ENCODE measurements around the gene AHCYL1.

Gene AHCYL1

DNA sequence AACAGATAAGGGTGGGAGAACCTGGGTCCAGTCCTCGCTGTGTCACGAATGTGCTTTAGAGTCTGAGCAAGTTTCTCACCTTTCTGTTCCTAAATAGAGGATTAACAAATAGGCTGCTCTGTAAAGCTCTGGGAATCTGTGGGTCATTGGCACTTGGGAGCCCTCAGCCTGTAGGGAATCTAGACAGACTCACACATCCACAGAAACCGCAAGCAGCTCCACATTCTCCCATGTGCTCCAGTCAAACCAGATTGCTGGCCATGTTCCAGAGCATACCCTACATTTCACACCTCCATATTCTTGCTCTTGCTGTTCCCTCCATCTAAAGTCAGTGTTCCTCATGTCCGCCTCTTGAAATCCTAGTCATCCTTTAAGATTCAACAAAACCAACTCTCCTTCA is 7.8 kb upstream of the AHCYL1 start:
- DNase-seq (ENCODE audit: low read depth in 2 of 2): no peak

DNA sequence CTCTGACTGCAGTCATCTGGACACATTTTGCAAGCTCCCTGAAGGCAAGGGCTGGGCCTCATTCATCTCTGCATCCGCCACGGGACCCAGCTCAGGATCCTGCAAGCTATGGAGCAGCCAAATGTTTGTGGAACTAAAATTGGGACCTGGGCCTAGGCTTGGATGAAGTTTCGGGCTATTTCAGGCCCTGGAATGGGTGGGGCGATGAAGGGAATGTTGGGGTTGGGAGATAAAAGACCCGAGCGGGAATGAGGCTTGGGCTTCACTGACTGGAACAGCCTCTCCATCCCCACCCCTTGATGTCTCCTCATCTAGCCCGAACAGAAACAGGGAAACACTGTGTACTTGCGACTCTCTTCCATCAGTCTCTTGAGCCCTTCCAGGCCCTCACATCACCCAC is 7.3 kb upstream of the AHCYL1 start:
- DNase-seq (ENCODE audit: low read depth in 2 of 2): no peak

DNA sequence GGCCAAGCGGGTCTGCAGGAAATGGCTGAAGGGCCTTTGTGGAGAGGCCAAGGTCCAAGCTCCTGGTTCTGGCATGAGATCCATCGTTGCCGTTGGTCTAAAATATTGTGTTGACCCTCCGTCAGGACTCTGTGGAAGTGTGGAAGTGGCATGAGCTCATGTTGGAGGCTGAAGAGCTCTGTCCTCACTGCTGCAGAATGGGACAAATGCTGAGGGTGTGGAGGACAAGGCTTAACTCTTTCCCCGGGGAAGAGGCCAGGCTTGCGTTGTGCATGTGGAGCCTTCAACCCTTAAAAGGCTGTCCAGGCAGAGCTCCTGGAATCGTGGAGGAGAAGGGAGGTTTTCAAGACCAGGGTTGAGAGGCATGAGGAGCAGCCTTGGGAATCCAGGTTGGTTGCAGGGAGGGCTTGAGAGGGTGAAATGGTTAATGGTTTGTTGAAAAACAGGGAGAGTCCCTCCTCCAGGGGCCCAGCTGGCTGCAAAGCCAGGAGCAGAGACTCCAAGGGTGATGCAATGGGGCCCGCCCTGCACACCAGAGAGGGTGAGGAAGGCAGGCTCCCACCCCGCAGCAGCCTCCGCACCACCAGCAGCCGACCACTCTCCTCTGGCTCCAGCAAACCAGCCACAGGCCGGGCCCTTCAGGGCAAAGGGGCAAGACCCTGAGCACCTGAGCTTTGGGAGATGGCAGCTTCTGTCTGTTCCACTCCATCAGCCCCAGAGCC is 6.7 kb upstream of the AHCYL1 start:
- no peak for DNase-seq (ENCODE audit: low read depth in 2 of 2)

DNA sequence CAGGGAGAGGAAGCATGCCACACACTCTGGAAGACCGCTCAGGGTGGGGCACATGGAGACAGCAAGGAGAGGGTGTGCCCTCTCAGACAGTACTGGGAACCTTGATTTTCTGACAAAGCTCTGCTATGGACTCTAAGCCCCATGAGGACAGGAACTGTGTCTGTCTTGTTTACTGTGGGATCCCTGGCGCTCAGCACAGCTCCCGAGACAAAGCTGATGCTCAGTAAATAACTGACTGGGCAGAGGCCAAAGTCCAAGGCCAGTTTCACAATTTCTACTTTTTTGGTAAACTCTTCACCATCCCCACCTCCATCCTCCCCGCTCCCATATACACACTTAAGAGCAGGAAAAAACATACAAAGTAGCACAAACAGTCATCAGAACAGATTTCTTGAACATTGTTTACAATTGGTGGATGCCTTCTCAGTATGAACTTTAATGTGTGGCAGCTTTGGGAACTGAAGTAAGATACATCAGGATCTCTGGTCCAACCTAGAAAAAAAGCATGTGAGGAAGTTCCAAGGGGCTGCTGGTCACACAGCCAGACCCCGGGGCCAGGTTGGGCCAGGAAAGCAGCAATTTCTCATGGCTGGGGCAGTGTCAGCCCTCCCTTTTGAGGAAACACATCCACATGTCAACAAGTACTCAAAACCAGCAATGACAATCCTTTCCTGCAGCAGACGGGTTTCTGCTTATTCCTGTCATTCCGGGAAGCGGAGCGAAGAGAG is 5.6 kb upstream of the AHCYL1 start:
- DNase-seq (ENCODE audit: low read depth in 2 of 2): no peak

DNA sequence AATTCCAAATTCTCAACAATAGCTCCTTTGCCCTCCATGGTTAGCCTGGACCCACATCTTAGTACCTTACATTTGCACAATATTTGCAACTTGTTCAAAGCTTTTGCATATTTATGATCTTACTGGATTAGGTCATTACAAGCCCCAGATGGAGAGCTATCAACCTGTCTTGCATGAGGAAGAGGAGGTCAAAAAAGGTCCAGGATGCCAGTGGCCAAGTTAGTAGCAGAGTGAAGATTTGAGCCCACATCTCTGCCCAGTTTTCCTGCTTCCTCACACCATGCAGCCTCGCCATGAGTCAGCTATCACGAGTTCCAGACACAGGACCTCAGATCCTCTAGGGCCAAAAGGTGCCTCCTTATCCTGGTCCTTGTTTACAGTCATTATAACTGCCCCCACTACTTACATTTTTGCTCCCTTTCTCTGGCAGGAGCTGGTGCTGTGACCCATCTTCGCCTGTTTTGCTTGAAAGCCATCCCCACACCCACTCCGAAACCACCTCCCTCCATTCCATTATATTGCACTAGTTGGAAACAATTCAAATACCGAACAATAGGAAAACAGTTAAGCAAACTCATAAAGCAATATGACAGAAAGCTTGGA is 5.0 kb upstream of the AHCYL1 start:
- no peak for DNase-seq (ENCODE audit: low read depth in 2 of 2)

DNA sequence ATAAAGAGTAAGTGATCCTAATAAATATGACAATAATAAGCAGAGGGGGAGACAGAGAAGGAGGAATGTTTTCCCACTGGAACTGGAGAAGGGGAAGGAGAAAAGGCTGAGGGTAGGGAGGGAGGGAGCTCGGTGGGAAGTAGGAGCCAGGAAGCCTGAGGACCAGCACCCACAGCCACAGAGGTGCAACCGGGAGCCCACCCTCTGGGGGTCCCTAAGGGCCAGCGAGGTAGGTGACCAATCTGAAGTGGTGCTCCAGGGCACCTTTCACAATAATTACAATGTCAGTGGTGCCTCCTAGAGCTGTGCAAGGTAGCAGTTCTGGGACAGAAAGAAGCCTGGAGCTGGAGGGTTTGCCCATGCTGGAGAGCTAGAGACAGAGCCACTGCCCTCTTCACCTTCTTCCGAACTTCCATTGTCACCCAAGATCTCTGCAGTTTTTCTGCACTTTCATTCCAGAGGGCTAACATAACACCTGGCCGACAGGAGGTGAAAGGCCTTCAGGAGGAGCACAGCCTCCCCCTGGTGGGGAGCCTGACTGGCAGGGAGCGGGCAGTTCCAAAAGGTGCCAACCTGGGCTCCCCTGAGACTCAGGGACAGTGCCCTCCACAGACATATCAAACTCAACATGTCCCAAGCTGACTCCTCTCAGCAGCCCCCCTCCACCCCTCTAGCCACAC is 4.1 kb upstream of the AHCYL1 start:
- DNase-seq (ENCODE audit: low read depth in 2 of 2): no peak

DNA sequence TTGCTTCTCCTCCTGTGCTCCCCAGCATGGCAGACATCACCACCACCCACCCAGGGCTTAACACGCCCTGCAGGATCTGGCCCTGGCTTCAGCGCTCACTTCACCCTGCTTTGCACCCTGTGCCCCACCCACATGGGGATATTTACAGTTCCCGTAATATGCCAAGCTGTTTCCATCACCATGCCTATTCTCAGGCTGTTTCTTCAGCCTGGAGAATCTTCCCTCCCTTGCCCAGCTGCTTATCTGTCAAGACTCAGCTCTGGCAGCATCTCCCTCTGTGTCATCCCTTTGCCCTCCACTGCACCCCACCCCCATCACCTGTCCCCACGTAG is 3.6 kb upstream of the AHCYL1 start:
- no peak for DNase-seq (ENCODE audit: low read depth in 2 of 2)

DNA sequence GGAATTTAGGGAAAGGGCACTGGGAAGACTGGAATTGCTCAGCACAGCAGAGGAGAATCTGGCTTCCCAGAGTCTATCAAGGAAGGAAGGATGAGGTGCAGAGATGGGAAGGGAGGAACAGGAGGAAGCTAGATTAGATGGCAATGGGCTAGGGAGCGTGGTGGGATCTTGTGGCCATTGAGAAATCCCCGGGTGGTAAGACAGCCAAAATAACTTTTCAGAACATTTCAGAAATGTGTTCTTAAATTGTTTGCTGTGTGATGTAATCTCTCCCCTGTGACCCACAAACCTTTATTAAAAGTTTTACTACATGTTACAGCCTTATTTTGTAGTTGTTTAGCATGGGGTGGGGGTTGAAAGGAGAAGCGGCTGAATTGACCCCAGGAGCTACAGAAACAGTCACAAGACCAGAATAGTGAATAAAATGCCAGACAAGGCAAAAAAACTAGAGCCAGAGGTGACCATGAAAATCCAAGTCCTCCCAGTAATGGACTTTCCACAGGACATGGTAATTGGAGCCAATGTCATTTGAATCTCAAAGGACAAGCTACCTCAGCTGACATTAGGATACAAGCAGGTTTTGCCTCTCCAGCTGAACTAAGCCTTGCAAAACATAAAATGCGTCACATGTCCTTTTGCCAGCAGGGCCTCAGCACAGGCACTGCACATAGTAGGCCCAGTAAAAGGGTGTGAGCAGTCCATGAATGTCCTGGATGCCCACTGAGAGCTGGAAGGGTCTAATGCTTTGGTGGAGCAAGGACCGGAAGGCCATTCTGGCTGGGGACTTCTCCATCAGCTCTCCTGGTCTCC is 980 bp upstream of the AHCYL1 start:
- DNase-seq (ENCODE audit: low read depth in 2 of 2): no peak

DNA sequence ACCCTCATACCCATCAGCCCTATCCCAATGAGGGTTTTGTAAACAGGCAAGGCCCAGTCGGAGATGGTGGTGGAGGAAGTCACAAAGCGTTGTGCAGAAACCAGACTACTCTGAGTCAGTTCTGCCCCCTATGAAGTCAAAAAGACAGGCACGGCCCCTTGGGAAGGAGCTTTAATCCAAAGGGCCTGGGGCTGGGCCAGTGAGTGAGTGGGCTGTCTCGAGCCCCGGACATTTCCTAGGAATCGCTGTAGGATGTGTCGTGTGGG is 442 bp upstream of the AHCYL1 start:
- DNase-seq (ENCODE audit: low read depth in 2 of 2): no peak

DNA sequence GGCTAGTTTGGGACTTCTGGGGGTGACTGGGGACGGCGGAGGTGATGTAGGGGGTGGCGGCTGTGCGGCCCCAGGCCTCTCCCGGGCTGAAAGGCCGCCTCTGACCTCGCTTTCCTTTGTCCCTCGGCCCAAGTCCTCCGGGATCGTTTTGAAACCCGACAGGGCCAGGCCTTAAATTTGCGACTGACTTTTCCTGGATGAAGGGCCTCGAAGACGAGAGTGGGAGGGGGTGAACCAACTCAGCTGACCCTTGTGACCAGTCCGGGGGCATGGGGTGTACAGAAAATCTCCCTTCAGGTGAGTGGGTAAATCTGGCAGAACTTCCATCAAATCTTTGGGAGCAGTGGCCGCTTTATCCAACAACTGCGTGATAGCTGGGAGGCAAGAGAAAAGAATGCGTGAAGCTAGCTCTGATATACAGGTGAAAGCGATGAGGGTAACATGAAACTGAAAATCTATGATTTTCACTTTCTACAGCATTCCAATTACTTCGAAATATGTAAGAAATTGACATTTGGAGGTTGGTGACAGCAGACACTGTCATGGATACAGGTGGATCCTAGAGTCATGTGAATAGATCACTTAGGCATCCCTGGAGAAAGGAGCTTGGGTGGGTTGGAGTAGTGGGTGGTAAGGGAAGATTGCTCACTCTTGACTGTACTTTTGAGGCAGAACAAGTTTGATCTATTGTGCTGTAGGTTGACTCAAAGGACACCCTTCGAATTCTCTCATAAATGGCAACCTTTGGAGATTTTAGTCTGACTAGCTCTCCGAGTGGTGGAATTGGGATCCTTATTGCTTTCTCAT is 885 bp downstream of the AHCYL1 start:
- no peak for DNase-seq (ENCODE audit: low read depth in 2 of 2)

DNA sequence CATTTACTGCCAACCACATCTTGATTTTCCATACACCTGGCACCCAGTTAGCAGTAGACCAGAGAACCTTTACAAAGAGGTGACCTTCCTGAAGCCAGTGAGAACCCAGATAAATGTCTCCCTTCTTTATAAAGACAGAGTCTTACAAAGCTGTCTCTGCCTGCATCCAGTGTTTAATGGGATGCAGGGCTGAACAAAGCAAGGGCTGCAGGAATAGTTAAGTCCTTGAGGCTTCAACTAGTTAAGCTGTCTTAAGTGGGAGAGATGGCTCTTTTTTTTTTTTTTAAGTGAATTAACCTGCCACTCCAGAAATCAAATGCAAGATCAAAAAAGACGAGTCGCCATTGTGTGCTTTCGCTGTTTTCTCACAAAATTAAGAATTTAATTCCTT is 1.5 kb downstream of the AHCYL1 start:
- DNase-seq (ENCODE audit: low read depth in 2 of 2): no peak

DNA sequence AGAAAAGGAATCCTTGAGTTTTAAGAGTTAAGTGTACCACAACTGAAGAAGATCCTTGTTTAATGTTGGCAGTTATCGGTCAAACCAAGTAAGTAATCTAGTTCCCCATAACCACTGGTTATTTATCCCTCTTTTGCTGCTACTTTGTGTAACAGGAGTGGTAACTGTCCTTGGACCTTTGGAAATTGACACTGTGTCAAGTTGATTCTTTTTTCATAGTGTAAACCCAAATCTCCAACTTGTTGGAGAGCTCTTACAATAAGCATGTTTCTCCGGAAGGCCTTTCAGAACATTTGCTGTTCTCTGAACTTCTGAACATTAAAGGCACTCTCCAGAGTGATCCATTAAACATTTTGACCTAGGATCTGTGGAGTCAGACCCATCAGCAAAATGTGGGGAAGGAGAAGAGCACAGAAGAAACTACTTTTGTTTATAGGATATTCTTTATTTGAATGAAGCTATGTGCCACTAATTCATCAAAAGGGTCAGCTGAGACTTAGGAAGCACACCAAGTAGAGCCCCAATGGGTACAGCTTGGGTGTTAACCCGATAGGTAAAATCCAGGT is 3.9 kb downstream of the AHCYL1 start:
- DNase-seq (ENCODE audit: low read depth in 2 of 2): no peak

DNA sequence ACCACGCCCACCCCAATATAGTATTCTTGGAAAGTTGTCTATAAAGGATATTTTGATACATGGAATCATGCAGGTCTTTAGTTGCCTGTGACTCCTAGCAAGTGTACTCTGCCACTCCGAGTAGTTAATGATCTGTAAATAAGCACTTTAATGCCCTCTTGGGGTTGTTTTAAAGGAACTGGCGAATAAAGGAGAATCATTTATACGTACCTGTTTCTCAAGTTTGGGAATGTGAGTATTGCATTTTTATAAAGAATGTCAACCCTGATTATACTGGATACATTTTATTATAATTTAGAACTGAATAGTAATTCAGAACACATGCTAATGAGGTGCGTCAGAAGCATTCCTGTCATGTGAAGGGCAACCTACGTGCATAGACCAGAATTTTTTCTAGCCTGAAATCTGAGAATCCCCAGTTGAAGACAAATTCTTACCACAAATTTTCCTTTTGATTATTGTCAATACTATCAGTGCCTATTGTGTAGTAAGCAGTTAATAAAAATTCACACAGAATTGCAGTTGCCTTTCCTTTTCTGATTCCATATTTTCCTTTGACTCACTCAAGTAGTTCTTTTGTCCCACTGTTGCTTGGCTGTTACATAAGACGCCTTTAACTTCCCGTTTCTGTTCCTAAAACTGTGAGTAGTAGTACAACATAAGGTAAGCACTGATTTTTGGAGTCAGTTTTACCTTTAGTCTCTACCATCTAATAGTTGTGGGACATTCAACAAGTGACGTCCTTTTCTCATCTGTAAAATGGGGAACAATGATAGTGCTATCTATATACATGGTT is 5.1 kb downstream of the AHCYL1 start:
- DNase-seq (ENCODE audit: low read depth in 2 of 2): no peak

DNA sequence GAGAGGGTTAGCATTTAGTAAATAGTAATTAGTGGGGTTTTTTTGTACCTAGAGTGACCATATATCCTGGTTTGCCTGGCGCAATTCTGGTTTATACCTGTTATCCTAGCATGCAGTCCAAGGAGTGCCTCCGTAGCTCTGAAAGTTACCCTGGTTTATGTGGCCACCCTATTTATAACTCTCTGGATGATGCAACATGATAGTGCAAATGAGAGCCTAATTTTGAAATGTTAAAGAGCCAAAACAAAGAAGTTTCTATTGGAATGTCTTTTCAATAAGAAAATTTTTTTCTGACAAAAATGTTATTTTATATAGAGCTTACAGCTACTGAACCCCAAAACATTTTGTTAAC is 5.7 kb downstream of the AHCYL1 start:
- DNase-seq (ENCODE audit: low read depth in 2 of 2): no peak

DNA sequence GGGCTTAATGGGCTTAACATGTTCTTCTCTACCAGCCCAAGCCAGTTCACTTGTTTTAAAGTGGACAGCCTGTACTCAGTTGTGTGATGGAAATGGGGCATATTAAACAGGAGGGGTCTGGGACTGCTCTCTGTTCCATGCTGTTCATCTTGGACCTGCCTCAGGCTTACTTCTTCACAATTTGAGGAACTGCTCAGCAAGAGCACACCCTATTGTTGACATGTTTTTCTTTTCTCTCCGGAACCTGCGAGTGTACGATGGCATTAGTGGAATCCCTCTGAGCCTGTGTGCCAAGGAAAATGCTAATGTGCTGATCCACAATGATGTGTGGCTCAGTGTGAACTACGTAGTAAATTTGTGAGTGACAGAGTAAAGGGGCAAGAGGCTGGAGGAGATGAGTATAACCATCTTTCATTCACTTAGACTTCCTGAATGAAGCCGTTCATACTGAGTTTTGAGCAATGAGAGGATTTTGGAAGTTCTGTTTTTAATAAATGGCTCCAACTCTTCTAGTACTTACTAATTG is 6.9 kb downstream of the AHCYL1 start:
- DNase-seq (ENCODE audit: low read depth in 2 of 2): no peak

DNA sequence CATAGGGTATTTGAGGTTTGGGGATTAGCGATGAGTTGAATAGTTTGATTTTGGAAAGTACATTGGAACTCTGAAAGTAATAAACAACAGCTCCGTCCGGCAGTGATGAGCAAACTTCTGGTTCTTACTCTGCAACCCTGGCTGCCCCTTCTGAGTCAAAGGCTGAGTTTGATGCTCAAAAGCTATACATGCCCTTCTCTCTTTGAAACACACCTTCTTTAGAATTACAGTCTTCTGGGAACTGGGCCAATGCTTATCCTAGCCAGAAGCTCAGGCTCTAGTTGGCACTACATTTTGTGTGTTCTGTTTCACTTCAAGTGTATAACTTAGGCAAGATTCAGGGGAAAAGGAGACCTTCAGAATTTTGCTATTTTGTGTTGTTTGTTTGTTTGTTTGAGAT is 9.3 kb downstream of the AHCYL1 start:
- no peak for DNase-seq (ENCODE audit: low read depth in 2 of 2)

DNA sequence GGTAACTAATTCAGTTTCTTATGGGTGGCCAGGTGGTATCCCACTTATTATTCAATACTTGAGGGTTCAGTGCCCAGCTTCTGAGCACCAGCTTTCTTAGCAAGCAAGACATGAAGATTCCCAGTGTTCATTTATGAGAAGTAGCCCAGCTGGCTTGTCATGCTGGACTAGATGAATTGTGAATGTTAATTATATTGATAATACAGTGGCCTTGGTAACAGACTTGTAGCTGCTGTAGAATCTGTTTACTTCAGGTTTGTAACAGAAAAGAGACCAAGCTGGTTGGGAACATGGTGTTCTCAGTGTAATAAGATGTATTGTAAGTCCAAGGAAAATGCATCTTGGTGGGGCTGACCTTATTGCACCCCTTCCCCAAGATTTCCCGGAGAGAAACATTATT is 10.1 kb downstream of the AHCYL1 start:
- DNase-seq (ENCODE audit: low read depth in 2 of 2): no peak

DNA sequence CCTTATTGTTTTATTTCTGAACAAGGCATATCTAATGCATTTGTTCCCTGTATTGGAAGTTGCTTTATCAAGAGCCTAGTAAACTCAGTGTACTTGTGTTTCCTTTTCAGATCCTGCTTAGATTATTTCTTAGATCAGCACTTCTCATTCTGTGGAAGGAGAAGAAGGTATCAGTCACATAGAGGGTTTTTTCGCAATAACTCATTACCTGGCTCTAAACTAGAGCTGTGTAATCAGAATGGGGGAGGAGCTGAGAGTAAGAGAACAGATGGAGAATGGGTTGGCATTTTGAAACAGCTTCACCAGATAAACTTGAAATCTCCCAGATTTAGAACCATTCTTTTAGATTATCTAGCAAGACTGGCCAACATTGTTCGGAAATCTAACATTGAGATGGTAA is 11.0 kb downstream of the AHCYL1 start:
- DNase-seq (ENCODE audit: low read depth in 2 of 2): no peak

DNA sequence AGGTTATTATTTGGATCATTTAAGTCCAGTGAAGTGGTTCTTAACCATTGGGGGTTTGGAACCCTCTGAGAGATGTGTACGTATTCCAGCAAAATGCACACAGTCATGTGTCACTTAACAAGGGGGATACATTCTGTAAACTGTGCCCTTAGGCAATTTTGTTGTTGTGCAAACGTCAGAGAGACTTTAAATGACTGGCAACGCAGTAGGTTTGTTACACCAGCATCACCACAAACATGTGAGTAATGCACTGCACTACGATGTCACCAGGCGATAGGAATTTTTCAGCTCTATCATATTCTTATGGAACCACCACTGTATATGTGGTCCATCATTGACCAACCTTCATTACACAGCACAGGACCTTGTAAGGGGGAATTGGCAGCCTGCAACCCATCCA is 11.9 kb downstream of the AHCYL1 start:
- DNase-seq (ENCODE audit: low read depth in 2 of 2): no peak

DNA sequence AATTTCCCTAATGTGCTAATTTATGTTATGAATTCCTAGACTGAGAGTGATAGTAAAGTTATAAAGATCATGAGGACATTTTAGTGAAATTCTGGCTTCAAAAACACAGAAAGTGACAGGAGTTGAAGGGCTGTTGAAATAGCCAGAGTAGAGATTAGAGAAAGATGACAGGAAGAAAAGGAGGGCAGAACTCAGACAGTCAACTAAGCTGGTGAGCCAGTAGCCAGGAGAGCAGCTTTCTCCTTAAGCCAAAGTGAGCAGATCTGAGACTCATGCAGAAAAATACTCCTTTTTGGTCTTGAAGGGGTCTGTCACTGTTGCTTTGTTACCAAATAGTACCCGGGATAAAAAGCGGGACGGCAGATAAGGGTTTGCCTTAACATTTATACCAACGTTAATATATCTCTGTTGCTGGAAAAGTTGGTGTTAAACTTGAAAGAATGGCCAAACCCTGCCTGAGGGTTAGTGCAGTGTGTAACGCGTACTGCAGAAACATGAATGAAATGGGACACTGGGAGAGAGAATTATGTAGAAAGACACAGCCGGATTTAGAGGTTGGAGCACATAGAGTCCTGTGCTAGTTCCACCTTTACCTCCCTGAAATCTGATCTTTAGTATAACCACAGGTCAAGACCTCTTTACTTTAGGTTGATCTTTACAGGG is 12.8 kb downstream of the AHCYL1 start:
- DNase-seq (ENCODE audit: low read depth in 2 of 2): no peak
